HEK293 (cell line): ENCODE measurements around the gene MSMO1.

Experiments used
- CTCF ChIA-PET: fragments of 350-600 bp; formaldehyde crosslinking; extraction: SDS; loops from one replicate; lab custom pipeline; 2021; ENCODE audit warnings: antibody characterized with exemption; lab: Yijun Ruan, JAX
- POLR2A ChIA-PET: fragments of 300-600 bp; formaldehyde crosslinking; extraction: SDS; loops from one replicate; lab custom pipeline; 2020; ENCODE audit warnings: antibody characterized with exemption, inconsistent platforms; lab: Yijun Ruan, JAX
- H3K27ac ChIP-seq: fragments of 200-500 bp; sonication (Bioruptor generic); 2 replicates; pipeline ENCODE4 v1.5.1; 2014; ENCODE audit warnings: low read depth, low read length, control low read depth, inconsistent platforms; ENCODE audit errors: extremely low read depth
- H3K36me3 ChIP-seq, 2 experiments: fragments of 200-500 bp in 1 of 2; sonication (Bioruptor generic) in 1 of 2; 1 replicate in 1 of 2; 2 replicates in 1 of 2; pipeline ENCODE4 v1.5.1; 2014 to 2017; ENCODE audit warnings: inconsistent platforms in 2 of 2, low read length in 2 of 2; ENCODE audit not compliant: control insufficient read depth in 2 of 2, insufficient read depth in 1 of 2
- H3K4me1 ChIP-seq: fragments of 200-500 bp; sonication (Bioruptor generic); 2 replicates; pipeline ENCODE4 v1.5.1; 2014; ENCODE audit warnings: mild to moderate bottlenecking, low read length, inconsistent platforms; ENCODE audit not compliant: control insufficient read depth, insufficient read depth
- H3K4me3 ChIP-seq: 2 replicates; pipeline ENCODE4 v1.5.1; 2011; ENCODE audit warnings: low read depth, mild to moderate bottlenecking, control low read depth, low read length, moderate library complexity
- H3K9me3 ChIP-seq: fragments of 200-500 bp; sonication (Bioruptor generic); 2 replicates; pipeline ENCODE4 v1.5.1; 2014; ENCODE audit warnings: low read depth, low read length, inconsistent platforms; ENCODE audit not compliant: control insufficient read depth, insufficient read depth
- ATF2 ChIP-seq: fragments of 450-650 bp; formaldehyde crosslinking; IDR thresholded peaks from 2 replicates; pipeline ENCODE4 v1.5.1; 2016; ENCODE audit warnings: missing biosample characterization, missing genetic modification characterization, low read depth
- FEZF1 ChIP-seq: fragments of 450-650 bp; formaldehyde crosslinking; IDR thresholded peaks from 2 replicates; pipeline ENCODE4 v1.5.1; 2016; ENCODE audit warnings: missing biosample characterization, missing genetic modification characterization
- GLIS1 ChIP-seq: fragments of 450-650 bp; formaldehyde crosslinking; IDR thresholded peaks from 2 replicates; pipeline ENCODE4 v1.5.1; 2016; ENCODE audit warnings: missing biosample characterization, missing genetic modification characterization
- KLF10 ChIP-seq: fragments of 450-650 bp; IDR thresholded peaks from 2 replicates; pipeline ENCODE4 v1.5.1; 2018; ENCODE audit warnings: missing biosample characterization, mild to moderate bottlenecking, missing genetic modification characterization
- KLF8 ChIP-seq: fragments of 450-650 bp; formaldehyde crosslinking; IDR thresholded peaks from 2 replicates; pipeline ENCODE4 v1.5.1; 2016; ENCODE audit warnings: missing biosample characterization, missing genetic modification characterization
- SCRT2 ChIP-seq: fragments of 450-650 bp; formaldehyde crosslinking; IDR thresholded peaks from 2 replicates; pipeline ENCODE4 v1.5.1; 2016; ENCODE audit warnings: missing biosample characterization, missing genetic modification characterization
- TCF7L2 ChIP-seq: IDR thresholded peaks from 2 replicates; pipeline ENCODE4 v1.6.1; 2011; ENCODE audit warnings: low read depth, mild to moderate bottlenecking, inconsistent platforms, low read length, moderate library complexity, borderline replicate concordance
- WT1 ChIP-seq: fragments of 450-650 bp; formaldehyde crosslinking; IDR thresholded peaks from 2 replicates; pipeline ENCODE4 v1.5.1; 2016; ENCODE audit warnings: missing biosample characterization, missing genetic modification characterization
- ZIC2 ChIP-seq: fragments of 450-650 bp; formaldehyde crosslinking; IDR thresholded peaks from 2 replicates; pipeline ENCODE4 v1.5.1; 2016; ENCODE audit warnings: missing biosample characterization, missing genetic modification characterization
- ZNF10 ChIP-seq: fragments of 450-650 bp; formaldehyde crosslinking; IDR thresholded peaks from 2 replicates; pipeline ENCODE4 v1.5.1; 2017; ENCODE audit warnings: missing biosample characterization, missing genetic modification characterization
- ZNF146 ChIP-seq: fragments of 450-650 bp; formaldehyde crosslinking; IDR thresholded peaks from 2 replicates; pipeline ENCODE4 v1.5.1; 2016; ENCODE audit warnings: missing biosample characterization, missing genetic modification characterization
- ZNF148 ChIP-seq: fragments of 450-650 bp; formaldehyde crosslinking; IDR thresholded peaks from 2 replicates; pipeline ENCODE4 v1.5.0; 2017; ENCODE audit warnings: missing biosample characterization, missing genetic modification characterization, borderline replicate concordance
- ZNF26 ChIP-seq: fragments of 450-650 bp; formaldehyde crosslinking; IDR thresholded peaks from 2 replicates; pipeline ENCODE4 v1.5.1; 2016; ENCODE audit warnings: missing biosample characterization, missing genetic modification characterization
- ZNF266 ChIP-seq: fragments of 450-650 bp; formaldehyde crosslinking; IDR thresholded peaks from 2 replicates; pipeline ENCODE4 v1.5.1; 2016; ENCODE audit warnings: missing biosample characterization, missing genetic modification characterization, low read depth
- ZNF292 ChIP-seq: fragments of 450-650 bp; formaldehyde crosslinking; IDR thresholded peaks from 2 replicates; pipeline ENCODE4 v1.5.1; 2016; ENCODE audit warnings: low read depth, missing biosample characterization, missing genetic modification characterization, borderline replicate concordance
- ZNF302 ChIP-seq: fragments of 450-650 bp; formaldehyde crosslinking; IDR thresholded peaks from 2 replicates; pipeline ENCODE4 v1.5.1; 2016; ENCODE audit warnings: missing biosample characterization, missing genetic modification characterization, low read depth
- ZNF341 ChIP-seq: fragments of 450-650 bp; formaldehyde crosslinking; IDR thresholded peaks from 2 replicates; pipeline ENCODE4; 2016; ENCODE audit warnings: low read depth, missing biosample characterization, missing genetic modification characterization
- ZNF362 ChIP-seq: fragments of 450-650 bp; formaldehyde crosslinking; IDR thresholded peaks from 2 replicates; pipeline ENCODE4 v1.5.1; 2016; ENCODE audit warnings: missing biosample characterization, missing genetic modification characterization
- ZNF416 ChIP-seq: fragments of 450-650 bp; formaldehyde crosslinking; IDR thresholded peaks from 2 replicates; pipeline ENCODE4 v1.5.1; 2016; ENCODE audit warnings: missing biosample characterization, missing genetic modification characterization
- ZNF423 ChIP-seq: fragments of 450-650 bp; formaldehyde crosslinking; IDR thresholded peaks from 2 replicates; pipeline ENCODE4 v1.5.1; 2016; ENCODE audit warnings: missing biosample characterization, missing genetic modification characterization
- ZNF473 ChIP-seq: fragments of 450-650 bp; formaldehyde crosslinking; IDR thresholded peaks from 2 replicates; pipeline ENCODE4 v1.5.1; 2017; ENCODE audit warnings: missing biosample characterization, missing genetic modification characterization
- ZNF529 ChIP-seq: fragments of 450-650 bp; formaldehyde crosslinking; IDR thresholded peaks from 2 replicates; pipeline ENCODE4 v1.5.1; 2017; ENCODE audit warnings: missing genetic modification characterization, missing biosample characterization; ENCODE audit not compliant: insufficient replicate concordance
- ZNF600 ChIP-seq: fragments of 450-650 bp; formaldehyde crosslinking; IDR thresholded peaks from 2 replicates; pipeline ENCODE4 v1.5.1; 2016; ENCODE audit warnings: missing biosample characterization, missing genetic modification characterization
- ZNF624 ChIP-seq: fragments of 450-650 bp; formaldehyde crosslinking; IDR thresholded peaks from 2 replicates; pipeline ENCODE4 v1.5.1; 2017; ENCODE audit warnings: missing biosample characterization, missing genetic modification characterization
- ZNF626 ChIP-seq: fragments of 450-650 bp; sonication (Bioruptor Pico); formaldehyde crosslinking; IDR thresholded peaks from 2 replicates; pipeline ENCODE4 v1.5.1; 2018; ENCODE audit warnings: missing biosample characterization, missing genetic modification characterization, inconsistent platforms
- ZNF777 ChIP-seq: fragments of 450-650 bp; formaldehyde crosslinking; IDR thresholded peaks from 2 replicates; pipeline ENCODE4 v1.5.1; 2017; ENCODE audit warnings: missing biosample characterization, missing genetic modification characterization, borderline replicate concordance
- ZNF837 ChIP-seq: fragments of 450-650 bp; formaldehyde crosslinking; IDR thresholded peaks from 2 replicates; pipeline ENCODE4 v1.5.1; 2016; ENCODE audit warnings: missing biosample characterization, missing genetic modification characterization
- ZSCAN5A ChIP-seq: fragments of 450-650 bp; formaldehyde crosslinking; IDR thresholded peaks from 2 replicates; pipeline ENCODE4 v1.5.1; 2016; ENCODE audit warnings: missing biosample characterization, missing genetic modification characterization

Gene MSMO1

GRCh38 chr4:165368114-165368513, 40.6 kb downstream of the MSMO1 start:
- H3K4me3 ChIP-seq, result no peak overlapping the region
- H3K27ac ChIP-seq, result no peak overlapping the region; the same call in 1 of the 2 replicates
- ChIA-PET CTCF (interaction anchor here (1.0 to 1.3 kb wide), 2 partner anchors 9 kb away, joined by 3 to 4 read pairs; no protein-coding TSS in a partner anchor), POLR2A (no interaction called here)
- no peaks in the 10 kb centered on the region for H3K36me3 ChIP-seq
- H3K4me1 ChIP-seq, result peaks cover 3% of the 10 kb centered on the region; the same call in 1 of the 2 replicates
- no peak for TF ChIP-seq ZNF624 (tag by site-specific recombination)
- TF ChIP-seq FEZF1, result peak; percentile 64
- no peak for TF ChIP-seq ZNF777 (tag by site-specific recombination)
- peak; percentile 12; the same call in 1 of the 2 replicates for TF ChIP-seq GLIS1 (tag by site-specific recombination)
- no peak for TF ChIP-seq TCF7L2
- peak; percentile 92 for TF ChIP-seq ZIC2 (tag by site-specific recombination)
- TF ChIP-seq SCRT2 (tag by site-specific recombination), result no peak
- no peak for TF ChIP-seq ZNF292 (tag by site-specific recombination)
- TF ChIP-seq ZNF529 (tag by site-specific recombination), result no peak
- TF ChIP-seq ZNF26, result no peak
- TF ChIP-seq ZNF473, result no peak
- no peak for TF ChIP-seq ZNF302 (tag by site-specific recombination)
- TF ChIP-seq ZNF146 (tag by site-specific recombination), result no peak
- TF ChIP-seq ZSCAN5A (tag by site-specific recombination), result no peak
- peak; percentile 57; the same call in 1 of the 2 replicates for TF ChIP-seq ZNF423 (tag by site-specific recombination)
- TF ChIP-seq ZNF600 (tag by site-specific recombination), result 0 out of 2 replicates have a peak, but pooled peaks have one; percentile 28
- no peak for TF ChIP-seq ZNF416 (tag by site-specific recombination)
- 0 out of 2 replicates have a peak, but pooled peaks have one; percentile 35 for TF ChIP-seq ZNF341 (tag by site-specific recombination)
- TF ChIP-seq ZNF626 (tag by site-specific recombination), result no peak
- TF ChIP-seq ZNF266 (tag by site-specific recombination), result no peak
- no peaks in the 10 kb centered on the region for H3K9me3 ChIP-seq

- POLR2A ChIA-PET, result no interaction called here
- CTCF ChIA-PET, result interaction anchor here (1.3 kb wide), 1 partner anchor 9 kb away, joined by 4 read pairs; no protein-coding TSS in a partner anchor
- Histone ChIP-seq H3K9me3 (no peaks in the 10 kb centered on the region), H3K27ac (no peak overlapping the region), H3K36me3 (no peaks in the 10 kb centered on the region), H3K4me3 (no peak overlapping the region), H3K4me1 (peaks cover 3% of the 10 kb centered on the region; the same call in 1 of the 2 replicates)
- no peak for TF ChIP-seq ZNF837
- TF ChIP-seq ZNF148 (tag by site-specific recombination), result no peak
- TF ChIP-seq KLF8, result no peak
- TF ChIP-seq ZNF10 (tag by site-specific recombination), result no peak
- TF ChIP-seq KLF10, result no peak
- no peak for TF ChIP-seq ZSCAN5A (tag by site-specific recombination)
- TF ChIP-seq WT1 (tag by site-specific recombination), result no peak
- no peak for TF ChIP-seq ATF2 (tag by site-specific recombination)
- no peak for TF ChIP-seq ZNF362 (tag by site-specific recombination)
These were observed 41.1 kb downstream of the MSMO1 start for GRCh38 chr4:165368567-165368966.
